ENCODE data around the gene IPO13.

The IPO13 gene

DNA sequence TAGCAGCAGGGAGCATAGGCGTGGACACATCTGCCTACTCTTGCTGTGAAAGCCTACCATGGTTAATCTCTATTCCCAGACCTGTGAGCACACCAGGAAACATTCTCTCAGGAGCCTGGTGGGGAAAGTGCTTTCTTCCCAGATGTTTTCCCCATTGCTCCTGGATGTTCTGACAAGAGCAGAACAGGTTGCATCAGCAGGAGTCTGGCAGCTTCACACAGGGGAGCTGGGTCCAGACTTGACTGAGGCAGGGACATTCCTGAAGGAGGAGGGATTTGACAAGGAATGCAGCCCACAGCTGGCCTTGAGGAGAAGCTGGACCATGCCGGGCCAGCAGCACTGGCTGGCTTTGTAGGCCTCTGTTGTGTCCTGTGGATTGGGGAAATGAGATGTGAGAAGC is 34.1 kb upstream of the IPO13 start:
- Histone ChIP-seq H3K4me1 (ENCODE audit: control insufficient read depth, insufficient read depth, low read length, poor library complexity, severe bottlenecking) (peaks cover 12% of the 10 kb centered on the region), H3K36me3 (ENCODE audit: control insufficient read depth, insufficient read depth, low read length) (no peaks in the 10 kb centered on the region), H3K27ac (ENCODE audit: low read depth, low read length, severe bottlenecking) (peak overlapping the region; percentile 66), H3K9me3 (ENCODE audit: control insufficient read depth, low read length) (no peaks in the 10 kb centered on the region), H3K4me3 (ENCODE audit: extremely low read depth, insufficient read depth, low read length, poor library complexity, severe bottlenecking) (no peak overlapping the region)
- 20% methylated on average over 1 of the region's 2 CpGs for WGBS, 2 experiments (ENCODE audit: insufficient coverage in 2 of 2)

DNA sequence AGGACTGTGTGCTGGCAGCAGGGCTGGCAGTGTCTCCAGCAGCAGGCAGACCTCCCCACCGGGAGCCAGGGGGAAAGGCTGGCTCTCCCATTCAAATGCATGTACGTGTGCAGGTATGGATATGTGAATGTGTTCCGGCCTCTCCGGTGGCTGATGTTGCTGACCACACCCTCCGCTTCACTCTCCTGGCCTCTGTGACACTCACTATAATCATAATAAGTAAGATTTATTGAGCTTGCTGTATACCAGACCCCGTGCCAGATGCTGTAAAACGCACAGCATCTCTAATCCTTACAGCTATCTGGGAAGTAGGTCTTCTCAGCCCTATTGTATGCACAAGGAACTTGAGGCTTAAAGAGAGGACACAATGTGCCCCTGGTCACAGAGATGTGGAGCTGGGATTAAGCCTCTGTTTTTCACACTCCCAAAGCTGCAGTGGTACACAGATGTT is 33.7 kb upstream of the IPO13 start:
- Histone ChIP-seq H3K4me1 (ENCODE audit: control insufficient read depth, insufficient read depth, low read length, poor library complexity, severe bottlenecking) (peaks cover 12% of the 10 kb centered on the region), H3K27ac (ENCODE audit: low read depth, low read length, severe bottlenecking) (peak overlapping the region; percentile 66)

DNA sequence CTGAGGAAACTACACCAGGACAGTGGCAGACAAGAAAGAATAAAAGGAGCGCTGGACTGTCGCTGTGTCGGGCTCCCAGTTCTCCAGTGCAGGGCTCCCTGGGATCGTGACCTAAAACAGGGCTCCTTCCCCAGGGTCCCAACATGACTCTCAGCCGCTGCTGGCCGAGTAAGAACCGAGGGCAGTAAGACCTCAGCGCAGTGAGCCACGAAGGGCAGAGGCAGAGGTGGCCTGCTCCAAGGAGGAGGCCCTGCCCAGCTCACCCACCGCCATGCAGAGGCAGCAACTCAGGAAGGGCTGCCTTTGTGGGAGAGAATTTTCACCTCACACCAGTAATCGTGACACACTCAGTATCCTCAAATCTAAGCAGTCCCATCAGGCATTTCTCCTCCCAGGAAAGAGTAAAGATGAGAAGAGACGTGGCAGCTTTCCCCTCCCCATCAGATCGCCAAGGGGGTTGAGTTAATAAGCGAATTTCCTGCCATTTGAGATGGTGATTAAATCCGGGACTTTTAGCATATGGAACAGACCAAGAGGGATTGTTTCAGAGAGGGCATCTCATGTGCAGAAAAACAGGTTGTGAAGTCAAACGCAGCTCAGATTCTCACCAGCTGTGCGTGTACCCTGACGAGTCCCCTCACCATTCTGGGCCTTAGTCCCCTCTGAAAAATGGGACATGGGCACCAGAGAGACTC is 32.9 kb upstream of the IPO13 start:
- H3K9me3 ChIP-seq (ENCODE audit: control insufficient read depth, low read length) = no peaks in the 10 kb centered on the region
- no peaks in the 10 kb centered on the region for H3K36me3 ChIP-seq (ENCODE audit: control insufficient read depth, insufficient read depth, low read length)
- H3K27ac ChIP-seq (ENCODE audit: low read depth, low read length, severe bottlenecking) = no peak overlapping the region
- H3K4me3 ChIP-seq (ENCODE audit: extremely low read depth, insufficient read depth, low read length, poor library complexity, severe bottlenecking) = no peak overlapping the region
- peaks cover 12% of the 10 kb centered on the region for H3K4me1 ChIP-seq (ENCODE audit: control insufficient read depth, insufficient read depth, low read length, poor library complexity, severe bottlenecking)
- WGBS, 2 experiments (ENCODE audit: insufficient coverage in 2 of 2) = 84 to 94% methylated on average over 14 to 15 of the region's 18 CpGs

More for the DNA sequence above, 33.7 kb upstream of the IPO13 start:
- WGBS, 2 experiments (ENCODE audit: insufficient coverage in 2 of 2) = 88% methylated on average over 3 of the region's 7 CpGs; no CpG with 5 or more reads in 1 of the 2 experiments
- H3K9me3 ChIP-seq (ENCODE audit: control insufficient read depth, low read length) = no peaks in the 10 kb centered on the region
- H3K4me3 ChIP-seq (ENCODE audit: extremely low read depth, insufficient read depth, low read length, poor library complexity, severe bottlenecking) = no peak overlapping the region
- no peaks in the 10 kb centered on the region for H3K36me3 ChIP-seq (ENCODE audit: control insufficient read depth, insufficient read depth, low read length)

DNA sequence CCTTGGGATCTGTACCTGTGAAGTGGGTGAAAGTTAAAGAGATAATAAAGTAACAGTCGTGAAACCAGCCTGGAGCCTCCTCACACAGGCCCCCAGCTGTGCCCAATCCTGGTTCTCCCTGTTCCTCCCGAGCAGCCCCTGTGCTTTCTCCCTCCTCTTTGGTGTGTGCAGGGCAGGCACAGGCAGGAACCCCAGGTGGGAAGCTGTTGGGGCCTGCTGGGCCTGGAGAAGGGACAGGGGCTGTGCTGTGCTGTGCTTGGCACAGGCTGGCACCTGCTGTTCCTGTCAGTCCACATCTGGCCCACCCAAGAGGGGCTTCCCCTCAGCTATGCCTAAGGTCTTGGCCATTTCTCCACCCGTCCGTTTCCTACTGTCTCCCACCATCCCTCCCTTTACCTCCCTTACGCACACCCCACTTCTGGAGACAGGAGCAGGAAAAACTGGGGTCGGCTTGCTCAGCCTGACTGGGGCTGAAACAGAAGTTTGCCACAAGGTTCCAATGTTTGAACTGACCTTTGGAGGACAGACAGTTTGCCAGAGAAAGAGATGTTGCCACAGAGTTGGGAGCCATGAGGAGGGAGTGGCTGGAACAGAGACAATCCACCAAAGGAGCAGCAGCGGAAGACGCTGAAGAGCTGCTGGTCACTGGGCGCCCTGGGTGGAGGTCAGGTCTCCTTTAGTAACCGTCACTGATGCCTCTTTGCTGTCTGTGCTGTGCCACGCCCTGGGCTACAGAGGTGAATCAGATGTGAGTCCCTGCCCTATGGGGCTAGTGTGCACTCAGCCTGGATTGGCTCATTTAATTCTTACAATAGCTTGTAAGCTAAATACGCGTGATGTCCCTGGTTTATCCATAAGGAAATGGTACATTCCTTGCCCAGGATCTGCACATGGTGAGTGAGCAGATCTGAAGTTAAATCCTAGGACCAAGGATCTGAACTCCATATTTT is 31.9 kb upstream of the IPO13 start:
- H3K9me3 ChIP-seq (ENCODE audit: control insufficient read depth, low read length) = no peaks in the 10 kb centered on the region
- no peaks in the 10 kb centered on the region for H3K36me3 ChIP-seq (ENCODE audit: control insufficient read depth, insufficient read depth, low read length)
- H3K27ac ChIP-seq (ENCODE audit: low read depth, low read length, severe bottlenecking) = no peak overlapping the region
- peaks cover 12% of the 10 kb centered on the region for H3K4me1 ChIP-seq (ENCODE audit: control insufficient read depth, insufficient read depth, low read length, poor library complexity, severe bottlenecking)
- 83 to 89% methylated on average over 10 to 12 of the region's 13 CpGs for WGBS, 2 experiments (ENCODE audit: insufficient coverage in 2 of 2)
- no peak overlapping the region for H3K4me3 ChIP-seq (ENCODE audit: extremely low read depth, insufficient read depth, low read length, poor library complexity, severe bottlenecking)

DNA sequence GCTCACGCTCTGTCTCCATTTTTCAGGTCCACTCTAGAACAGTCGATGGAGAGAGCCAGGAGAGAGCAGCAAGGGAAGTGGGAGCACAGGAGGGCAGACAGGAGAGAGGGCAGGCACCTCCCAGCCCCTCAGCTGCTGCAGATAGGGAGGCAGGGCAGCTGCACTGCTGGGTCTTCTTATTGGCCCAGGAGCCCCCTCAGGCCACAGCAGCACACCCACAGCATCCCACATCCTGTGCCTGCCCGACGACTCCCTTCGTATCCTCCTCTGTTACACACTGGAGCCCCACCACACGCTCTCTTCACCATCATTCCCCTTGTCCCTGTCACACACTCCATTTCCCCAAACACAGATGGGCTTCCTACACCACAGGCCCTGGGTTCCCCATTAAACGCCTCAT is 26.8 kb upstream of the IPO13 start:
- no peak overlapping the region for H3K27ac ChIP-seq (ENCODE audit: low read depth, low read length, severe bottlenecking)
- no peaks in the 10 kb centered on the region for H3K9me3 ChIP-seq (ENCODE audit: control insufficient read depth, low read length)
- H3K4me1 ChIP-seq (ENCODE audit: control insufficient read depth, insufficient read depth, low read length, poor library complexity, severe bottlenecking) = peaks cover 5% of the 10 kb centered on the region
- 80 to 82% methylated on average over 3 to 6 of the region's 7 CpGs for WGBS, 2 experiments (ENCODE audit: insufficient coverage in 2 of 2)
- H3K4me3 ChIP-seq (ENCODE audit: extremely low read depth, insufficient read depth, low read length, poor library complexity, severe bottlenecking) = no peak overlapping the region
- no peaks in the 10 kb centered on the region for H3K36me3 ChIP-seq (ENCODE audit: control insufficient read depth, insufficient read depth, low read length)

DNA sequence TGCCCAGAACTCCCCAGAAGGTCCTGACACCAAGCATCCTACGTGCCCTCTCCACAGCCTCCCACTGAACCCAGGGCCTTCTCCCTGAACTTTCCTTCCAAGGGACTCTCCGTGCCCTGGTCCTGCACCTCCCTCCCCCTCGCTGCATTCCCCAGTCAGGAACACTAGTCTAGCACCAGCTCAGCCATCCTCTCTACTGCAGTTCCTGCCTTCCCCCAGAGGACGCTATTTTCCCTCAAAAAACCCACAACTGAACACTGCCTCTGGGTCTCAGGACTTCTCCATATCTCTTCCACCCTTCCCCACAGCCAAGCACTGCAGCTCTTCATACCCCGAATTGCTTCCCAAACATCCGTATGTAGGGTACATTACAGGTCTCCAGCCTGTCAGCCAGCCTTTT is 25.7 kb upstream of the IPO13 start:
- H3K9me3 ChIP-seq (ENCODE audit: control insufficient read depth, low read length) = no peaks in the 10 kb centered on the region
- peaks cover 5% of the 10 kb centered on the region for H3K4me1 ChIP-seq (ENCODE audit: control insufficient read depth, insufficient read depth, low read length, poor library complexity, severe bottlenecking)
- 92 to 94% methylated on average over 5 to 6 of the region's 6 CpGs for WGBS, 2 experiments (ENCODE audit: insufficient coverage in 2 of 2)
- H3K4me3 ChIP-seq (ENCODE audit: extremely low read depth, insufficient read depth, low read length, poor library complexity, severe bottlenecking) = no peak overlapping the region
- H3K27ac ChIP-seq (ENCODE audit: low read depth, low read length, severe bottlenecking) = no peak overlapping the region
- H3K36me3 ChIP-seq (ENCODE audit: control insufficient read depth, insufficient read depth, low read length) = no peaks in the 10 kb centered on the region

DNA sequence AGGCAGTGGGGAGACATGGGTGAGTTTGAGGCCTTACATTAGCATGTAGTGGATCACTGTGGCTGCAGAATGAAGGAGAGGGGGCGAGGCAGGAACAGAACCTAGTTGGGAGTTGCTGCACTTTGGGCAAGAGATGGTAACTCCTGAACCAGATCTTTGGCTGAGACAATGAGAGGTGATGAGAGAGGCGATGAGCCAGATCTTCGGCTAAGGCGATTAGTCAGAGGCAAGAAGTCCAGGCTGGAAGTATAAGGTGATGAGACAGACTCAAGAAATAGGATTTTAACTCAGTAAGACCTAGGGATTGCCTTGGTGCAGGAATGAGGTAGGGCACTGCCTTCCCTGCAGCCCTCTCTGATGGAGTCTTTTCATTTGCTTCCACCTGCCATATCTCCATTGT is 22.2 kb upstream of the IPO13 start:
- H3K4me3 ChIP-seq (ENCODE audit: extremely low read depth, insufficient read depth, low read length, poor library complexity, severe bottlenecking) = no peak overlapping the region
- 74 to 75% methylated on average over 4 of the region's 4 CpGs for WGBS, 2 experiments (ENCODE audit: insufficient coverage in 2 of 2)
- H3K4me1 ChIP-seq (ENCODE audit: control insufficient read depth, insufficient read depth, low read length, poor library complexity, severe bottlenecking) = peaks cover 5% of the 10 kb centered on the region
- peaks cover 6% of the 10 kb centered on the region for H3K36me3 ChIP-seq (ENCODE audit: control insufficient read depth, insufficient read depth, low read length)
- H3K9me3 ChIP-seq (ENCODE audit: control insufficient read depth, low read length) = no peaks in the 10 kb centered on the region
- H3K27ac ChIP-seq (ENCODE audit: low read depth, low read length, severe bottlenecking) = no peak overlapping the region

DNA sequence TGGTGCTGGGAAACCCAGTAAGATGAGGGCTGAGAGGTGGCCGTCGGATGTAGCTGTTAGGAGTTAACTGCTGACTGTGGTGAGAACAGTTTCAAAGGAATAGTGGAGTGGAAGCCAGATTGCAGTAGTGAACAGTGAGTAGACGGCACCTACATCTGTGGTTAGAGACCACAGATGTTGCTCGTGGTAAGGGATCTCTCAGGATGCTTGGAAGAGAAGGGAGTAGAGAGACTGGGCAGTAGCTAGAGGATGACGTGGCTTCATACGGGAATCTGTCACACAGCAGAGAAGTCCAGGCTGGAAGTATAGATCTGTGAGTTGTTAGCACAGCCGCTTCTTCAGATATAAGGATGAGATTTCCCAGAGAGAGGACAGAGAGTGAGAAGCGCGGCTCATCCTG is 20.9 kb upstream of the IPO13 start:
- 88 to 100% methylated on average over 9 of the region's 9 CpGs for WGBS, 2 experiments (ENCODE audit: insufficient coverage in 2 of 2)
- H3K36me3 ChIP-seq (ENCODE audit: control insufficient read depth, insufficient read depth, low read length) = peaks cover 15% of the 10 kb centered on the region
- H3K27ac ChIP-seq (ENCODE audit: low read depth, low read length, severe bottlenecking) = no peak overlapping the region
- no peak overlapping the region for H3K4me3 ChIP-seq (ENCODE audit: extremely low read depth, insufficient read depth, low read length, poor library complexity, severe bottlenecking)
- peaks cover 12% of the 10 kb centered on the region for H3K4me1 ChIP-seq (ENCODE audit: control insufficient read depth, insufficient read depth, low read length, poor library complexity, severe bottlenecking)
- no peaks in the 10 kb centered on the region for H3K9me3 ChIP-seq (ENCODE audit: control insufficient read depth, low read length)

DNA sequence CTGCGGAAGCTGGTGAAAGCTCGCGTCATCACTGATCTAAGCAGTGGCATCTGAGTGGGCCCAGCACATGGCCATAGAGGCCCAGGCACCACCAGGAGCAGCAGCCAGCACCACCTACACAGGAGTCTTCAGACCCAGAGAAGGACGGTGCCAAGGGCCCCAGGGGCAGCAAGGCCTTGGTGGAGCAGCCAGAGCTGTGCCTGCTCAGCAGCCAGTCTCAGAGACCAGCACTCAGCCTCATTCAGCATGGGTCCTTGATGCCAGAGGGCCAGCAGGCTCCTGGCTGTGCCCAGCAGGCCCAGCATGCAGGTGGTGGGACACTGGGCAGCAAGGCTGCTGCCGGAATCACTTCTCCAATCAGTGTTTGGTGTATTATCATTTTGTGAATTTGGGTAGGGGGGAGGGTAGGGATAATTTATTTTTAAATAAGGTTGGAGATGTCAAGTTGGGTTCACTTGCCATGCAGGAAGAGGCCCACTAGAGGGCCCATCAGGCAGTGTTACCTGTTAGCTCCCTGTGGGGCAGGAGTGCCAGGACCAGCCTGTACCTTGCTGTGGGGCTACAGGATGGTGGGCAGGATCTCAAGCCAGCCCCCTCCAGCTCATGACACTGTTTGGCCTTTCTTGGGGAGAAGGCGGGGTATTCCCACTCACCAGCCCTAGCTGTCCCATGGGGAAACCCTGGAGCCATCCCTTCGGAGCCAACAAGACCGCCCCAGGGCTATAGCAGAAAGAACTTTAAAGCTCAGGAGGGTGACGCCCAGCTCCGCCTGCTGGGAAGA is 16.4 kb upstream of the IPO13 start:
- peaks cover 15% of the 10 kb centered on the region for H3K36me3 ChIP-seq (ENCODE audit: control insufficient read depth, insufficient read depth, low read length)
- no peak overlapping the region for H3K4me3 ChIP-seq (ENCODE audit: extremely low read depth, insufficient read depth, low read length, poor library complexity, severe bottlenecking)
- H3K27ac ChIP-seq (ENCODE audit: low read depth, low read length, severe bottlenecking) = peak overlapping the region; percentile 66
- H3K4me1 ChIP-seq (ENCODE audit: control insufficient read depth, insufficient read depth, low read length, poor library complexity, severe bottlenecking) = peaks cover 22% of the 10 kb centered on the region
- WGBS, 2 experiments (ENCODE audit: insufficient coverage in 2 of 2) = 92 to 97% methylated on average over 8 to 9 of the region's 10 CpGs
- no peaks in the 10 kb centered on the region for H3K9me3 ChIP-seq (ENCODE audit: control insufficient read depth, low read length)

DNA sequence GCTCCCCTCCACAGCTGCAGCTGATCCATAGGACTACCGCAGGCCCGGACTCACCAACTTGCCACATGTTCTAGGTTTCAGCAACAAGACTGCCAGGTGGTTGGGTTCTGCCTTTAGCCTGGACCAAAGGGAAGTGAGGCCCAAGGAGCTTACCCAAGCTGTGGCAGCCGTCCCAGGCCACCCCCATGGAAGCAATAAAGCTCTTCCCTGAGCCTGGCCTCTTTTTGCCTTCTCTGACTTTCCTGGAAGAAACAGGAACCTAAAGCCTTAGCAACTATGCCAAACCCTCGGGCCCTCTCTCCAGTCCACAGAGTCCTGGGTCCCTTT is 15.8 kb upstream of the IPO13 start:
- Histone ChIP-seq H3K27ac (ENCODE audit: low read depth, low read length, severe bottlenecking) (no peak overlapping the region), H3K36me3 (ENCODE audit: control insufficient read depth, insufficient read depth, low read length) (peaks cover 15% of the 10 kb centered on the region), H3K9me3 (ENCODE audit: control insufficient read depth, low read length) (no peaks in the 10 kb centered on the region), H3K4me3 (ENCODE audit: extremely low read depth, insufficient read depth, low read length, poor library complexity, severe bottlenecking) (no peak overlapping the region), H3K4me1 (ENCODE audit: control insufficient read depth, insufficient read depth, low read length, poor library complexity, severe bottlenecking) (peaks cover 22% of the 10 kb centered on the region)
- WGBS, 2 experiments (ENCODE audit: insufficient coverage in 2 of 2) = 90 to 92% methylated on average over 4 of the region's 4 CpGs
